ENCODE results near the gene TMEM183A.

TMEM183A gene

DNA sequence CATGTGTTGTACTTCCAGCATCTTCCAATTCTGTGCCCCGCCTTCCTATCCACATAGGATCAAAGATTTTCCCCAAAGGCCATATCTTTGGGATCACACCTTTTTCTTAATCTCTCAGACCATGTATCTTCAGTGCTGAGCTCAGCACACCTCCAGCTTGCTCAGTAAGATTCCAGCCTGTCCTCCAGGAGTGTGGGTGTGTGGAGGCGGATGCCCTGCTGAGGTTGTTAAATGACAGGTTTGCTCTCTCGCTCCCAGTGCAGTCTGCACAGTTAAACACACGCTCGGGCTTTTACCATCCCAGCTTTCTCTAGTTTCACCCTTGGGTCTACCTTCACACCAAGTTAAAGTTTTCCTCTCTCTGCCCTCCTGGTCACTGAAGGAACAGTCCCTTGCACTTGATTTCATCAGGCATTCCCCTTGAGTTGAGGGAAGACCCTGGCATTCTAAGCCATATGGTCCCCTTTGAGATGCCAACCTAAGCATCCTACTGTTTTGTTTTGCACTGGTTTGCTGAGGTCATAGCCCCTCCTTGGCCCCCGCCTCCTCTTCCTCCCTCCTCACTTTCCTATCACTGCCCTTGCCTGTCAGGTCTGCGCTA lies 64.9 kb downstream of the TMEM183A start:
- Histone ChIP-seq H3K4me2 (ENCODE audit: low read length) (no peak overlapping the region), H3K36me3 (ENCODE audit: insufficient read depth, low read length) (no peaks in the 10 kb centered on the region), H3K9me2 (ENCODE audit: low read depth, low read length) (no peaks in the 10 kb centered on the region), H3K27me3 (ENCODE audit: insufficient read depth, low read length) (0 out of 2 replicates have a peak, but pooled peaks cover 6% of the 10 kb centered on the region), H3K27ac (ENCODE audit: low read depth, low read length, poor library complexity, severe bottlenecking) (no peak overlapping the region), H3F3A (ENCODE audit: insufficient read depth, low read length) (no peaks in the 10 kb centered on the region), H3K79me2 (ENCODE audit: insufficient read depth, low read length) (no peaks in the 10 kb centered on the region), H3K4me3 (ENCODE audit: low read depth, low read length, poor library complexity, severe bottlenecking) (no peak overlapping the region), H3K9me3 (ENCODE audit: low read length) (no peaks in the 10 kb centered on the region), H3K9ac (ENCODE audit: low read length) (no peak overlapping the region), H3K4me1 (ENCODE audit: insufficient read depth, low read length, severe bottlenecking) (no peaks in the 10 kb centered on the region), H2AFZ (ENCODE audit: low read length) (no peak overlapping the region), H4K20me1 (ENCODE audit: insufficient read depth, low read length) (no peaks in the 10 kb centered on the region)
- no peak for TF ChIP-seq EZH2 (IDR thresholded peaks at IDR 0.05; ENCODE audit: borderline replicate concordance, low read length)
- TF ChIP-seq, protein P1, sequence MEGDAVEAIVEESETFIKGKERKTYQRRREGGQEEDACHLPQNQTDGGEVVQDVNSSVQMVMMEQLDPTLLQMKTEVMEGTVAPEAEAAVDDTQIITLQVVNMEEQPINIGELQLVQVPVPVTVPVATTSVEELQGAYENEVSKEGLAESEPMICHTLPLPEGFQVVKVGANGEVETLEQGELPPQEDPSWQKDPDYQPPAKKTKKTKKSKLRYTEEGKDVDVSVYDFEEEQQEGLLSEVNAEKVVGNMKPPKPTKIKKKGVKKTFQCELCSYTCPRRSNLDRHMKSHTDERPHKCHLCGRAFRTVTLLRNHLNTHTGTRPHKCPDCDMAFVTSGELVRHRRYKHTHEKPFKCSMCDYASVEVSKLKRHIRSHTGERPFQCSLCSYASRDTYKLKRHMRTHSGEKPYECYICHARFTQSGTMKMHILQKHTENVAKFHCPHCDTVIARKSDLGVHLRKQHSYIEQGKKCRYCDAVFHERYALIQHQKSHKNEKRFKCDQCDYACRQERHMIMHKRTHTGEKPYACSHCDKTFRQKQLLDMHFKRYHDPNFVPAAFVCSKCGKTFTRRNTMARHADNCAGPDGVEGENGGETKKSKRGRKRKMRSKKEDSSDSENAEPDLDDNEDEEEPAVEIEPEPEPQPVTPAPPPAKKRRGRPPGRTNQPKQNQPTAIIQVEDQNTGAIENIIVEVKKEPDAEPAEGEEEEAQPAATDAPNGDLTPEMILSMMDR (IDR thresholded peaks at IDR 0.05; ENCODE audit: low read length), result no peak

DNA sequence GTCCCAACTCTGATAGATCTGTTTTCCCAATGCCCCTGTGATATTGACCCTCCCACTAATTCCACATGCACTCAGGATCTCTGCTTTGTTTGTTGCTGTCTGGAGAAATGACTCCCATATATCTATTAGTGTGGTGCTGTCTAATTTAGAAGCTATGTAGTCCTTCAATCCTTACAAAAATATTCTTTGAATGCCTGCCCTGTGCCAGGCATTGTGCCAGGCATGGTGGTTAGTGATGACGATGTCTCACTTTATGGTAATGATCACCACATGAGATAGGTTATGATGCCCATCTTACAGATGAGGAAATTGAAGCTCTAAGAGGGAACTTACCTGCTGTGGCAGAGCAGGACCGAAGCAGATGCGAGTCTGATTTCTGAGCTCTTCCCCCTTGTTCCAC lies 65.7 kb downstream of the TMEM183A start:
- Histone ChIP-seq H3K4me2 (ENCODE audit: low read length) (no peak overlapping the region), H3K9me3 (ENCODE audit: low read length) (no peaks in the 10 kb centered on the region), H3K27ac (ENCODE audit: low read depth, low read length, poor library complexity, severe bottlenecking) (no peak overlapping the region), H4K20me1 (ENCODE audit: insufficient read depth, low read length) (no peaks in the 10 kb centered on the region), H3K36me3 (ENCODE audit: insufficient read depth, low read length) (no peaks in the 10 kb centered on the region), H2AFZ (ENCODE audit: low read length) (no peak overlapping the region), H3K4me3 (ENCODE audit: low read depth, low read length, poor library complexity, severe bottlenecking) (no peak overlapping the region), H3K27me3 (ENCODE audit: insufficient read depth, low read length) (0 out of 2 replicates have a peak, but pooled peaks cover under 1% of the 10 kb centered on the region), H3K4me1 (ENCODE audit: insufficient read depth, low read length, severe bottlenecking) (no peaks in the 10 kb centered on the region), H3F3A (ENCODE audit: insufficient read depth, low read length) (no peaks in the 10 kb centered on the region), H3K9ac (ENCODE audit: low read length) (no peak overlapping the region), H3K9me2 (ENCODE audit: low read depth, low read length) (no peaks in the 10 kb centered on the region), H3K79me2 (ENCODE audit: insufficient read depth, low read length) (no peaks in the 10 kb centered on the region)
- TF ChIP-seq EZH2 (IDR thresholded peaks at IDR 0.05; ENCODE audit: borderline replicate concordance, low read length), result no peak

DNA sequence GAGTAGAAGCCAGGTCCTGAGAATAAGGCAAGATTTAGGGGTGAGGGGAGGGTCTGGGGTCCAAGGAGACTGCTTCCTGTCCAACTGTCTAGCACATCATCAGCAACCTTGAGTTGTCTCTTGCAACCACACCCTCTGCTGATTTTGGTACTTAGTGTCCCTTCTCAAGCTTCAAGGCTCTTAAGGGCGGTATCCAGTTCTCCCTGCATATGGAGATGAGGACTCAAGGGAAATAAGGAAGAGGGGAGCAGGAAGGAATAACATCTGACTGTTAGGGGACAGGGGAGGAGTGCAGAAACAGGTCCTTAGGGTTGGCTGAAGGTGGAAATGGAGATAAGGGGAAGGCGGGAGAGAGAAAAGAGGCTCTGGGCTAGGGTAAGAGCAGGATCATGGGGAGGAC lies 66.3 kb downstream of the TMEM183A start:
- no peak overlapping the region for H3K4me2 ChIP-seq (ENCODE audit: low read length)
- H3K4me1 ChIP-seq (ENCODE audit: insufficient read depth, low read length, severe bottlenecking), result no peaks in the 10 kb centered on the region
- no peak overlapping the region for H2AFZ ChIP-seq (ENCODE audit: low read length)
- no peak overlapping the region for H3K4me3 ChIP-seq (ENCODE audit: low read depth, low read length, poor library complexity, severe bottlenecking)
- no peak overlapping the region for H3K27ac ChIP-seq (ENCODE audit: low read depth, low read length, poor library complexity, severe bottlenecking)
- no peak overlapping the region for H3K9ac ChIP-seq (ENCODE audit: low read length)
- no peaks in the 10 kb centered on the region for H3K9me2 ChIP-seq (ENCODE audit: low read depth, low read length)
- H3F3A ChIP-seq (ENCODE audit: insufficient read depth, low read length), result no peaks in the 10 kb centered on the region
- H3K36me3 ChIP-seq (ENCODE audit: insufficient read depth, low read length), result no peaks in the 10 kb centered on the region
- TF ChIP-seq, protein P1 (IDR thresholded peaks at IDR 0.05; ENCODE audit: low read length), result no peak
- no peak for TF ChIP-seq EZH2 (IDR thresholded peaks at IDR 0.05; ENCODE audit: borderline replicate concordance, low read length)
- no peaks in the 10 kb centered on the region for H3K9me3 ChIP-seq (ENCODE audit: low read length)
- no peaks in the 10 kb centered on the region for H3K79me2 ChIP-seq (ENCODE audit: insufficient read depth, low read length)
- H4K20me1 ChIP-seq (ENCODE audit: insufficient read depth, low read length), result no peaks in the 10 kb centered on the region
- H3K27me3 ChIP-seq (ENCODE audit: insufficient read depth, low read length), result no peaks in the 10 kb centered on the region
